GM11168 (cell line): ENCODE measurements around the gene TMPRSS3.

ENCODE experiments used
- in situ Hi-C: fragments of 300-500 bp; cut with MboI; formaldehyde crosslinking; loops from one replicate; pipeline ENCODE4 v1.12.0; 2022; ENCODE audit warnings: low sequenced_read_pairs; ENCODE audit not compliant: unreplicated experiment

Gene TMPRSS3

GRCh38 chr21:42341776-42342542 is 53.9 kb downstream of the TMPRSS3 start:
- in situ Hi-C loops: no loop called here

GRCh38 chr21:42340187-42341050 is 55.4 kb downstream of the TMPRSS3 start:
- in situ Hi-C loops: no loop called here

- in situ Hi-C loops: no loop called here
These were observed 56.8 kb downstream of the TMPRSS3 start for GRCh38 chr21:42338729-42339715.

- in situ Hi-C loops: no loop called here
These were observed 57.8 kb downstream of the TMPRSS3 start for GRCh38 chr21:42337830-42338728.

- in situ Hi-C loops: no loop called here
These were observed 58.6 kb downstream of the TMPRSS3 start for GRCh38 chr21:42337276-42337675.

DNA sequence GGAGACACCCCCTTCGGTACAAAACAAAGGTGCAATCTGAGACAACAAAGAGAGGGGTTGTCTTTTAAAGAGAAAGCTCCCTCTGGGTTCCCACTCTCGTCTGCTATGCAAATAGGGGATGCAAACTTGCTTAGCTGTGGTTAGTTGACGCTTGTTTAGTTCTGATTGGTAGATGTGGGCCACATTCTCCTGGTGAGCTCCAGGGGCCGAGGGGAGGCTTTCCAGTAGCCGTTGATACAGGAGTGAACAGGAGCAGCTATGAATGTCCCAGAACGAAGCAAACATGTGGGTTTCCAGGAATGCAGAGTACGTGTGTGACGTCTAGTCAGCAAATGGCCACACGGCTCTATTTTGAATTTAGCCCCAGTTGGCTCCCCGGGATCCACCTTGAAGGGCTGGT is 59.8 kb downstream of the TMPRSS3 start:
- in situ Hi-C loops: no loop called here

DNA sequence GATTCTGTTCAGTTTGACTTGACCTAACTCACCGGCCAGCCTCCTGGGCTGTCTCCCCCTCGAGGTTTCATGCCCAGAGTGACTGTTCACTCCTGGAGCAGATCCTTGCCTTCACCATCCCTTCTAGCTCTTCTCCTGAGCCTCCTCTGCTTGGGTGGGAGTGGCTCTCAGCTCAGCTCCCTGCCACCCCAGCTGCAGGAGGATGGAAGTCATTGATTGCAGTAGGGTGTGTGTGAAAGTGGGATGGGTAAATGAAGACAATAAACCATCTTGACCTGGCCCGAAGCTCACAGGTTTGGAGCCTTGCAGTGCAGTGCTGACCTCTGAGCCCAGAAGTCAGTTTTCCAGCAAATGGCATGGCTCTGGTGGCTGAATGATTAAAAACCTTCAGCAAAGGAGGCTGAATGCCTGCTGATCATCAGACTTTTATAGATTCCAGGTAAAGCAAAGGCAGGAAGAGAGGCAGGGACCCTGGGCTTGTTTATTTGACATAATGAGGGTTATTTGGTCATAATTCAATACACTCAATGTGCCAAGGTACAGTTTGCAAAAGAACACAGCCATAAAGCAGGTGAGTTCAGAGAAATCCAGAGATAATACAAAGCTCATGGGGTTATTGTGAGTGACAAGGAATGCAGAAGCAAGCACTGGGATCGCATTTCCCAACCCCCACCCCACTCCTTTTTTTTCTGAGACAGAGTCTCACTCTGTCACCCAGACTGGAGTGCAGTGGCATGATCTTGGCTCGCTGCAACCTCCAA is 63.1 kb downstream of the TMPRSS3 start:
- in situ Hi-C loops: no loop called here

DNA sequence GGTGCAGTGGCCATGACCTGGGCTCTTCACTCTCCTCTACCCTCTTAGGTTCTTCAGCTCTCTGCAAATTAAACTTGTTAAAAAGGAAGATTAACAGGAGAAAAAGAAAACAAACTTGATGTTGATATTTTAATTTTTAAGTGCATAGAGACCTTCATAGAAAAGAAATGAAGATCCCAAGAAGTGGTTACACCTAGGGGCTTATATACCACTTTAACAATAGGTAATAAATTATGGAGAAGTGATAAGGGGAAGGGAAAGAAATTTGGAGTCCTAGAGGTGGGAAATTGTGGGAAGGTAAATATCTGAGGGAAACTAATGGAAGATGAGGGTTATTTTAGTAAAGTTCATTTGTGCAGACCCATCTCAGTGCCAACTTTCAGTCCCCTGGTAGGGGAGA is 64.2 kb downstream of the TMPRSS3 start:
- in situ Hi-C loops: no loop called here

DNA sequence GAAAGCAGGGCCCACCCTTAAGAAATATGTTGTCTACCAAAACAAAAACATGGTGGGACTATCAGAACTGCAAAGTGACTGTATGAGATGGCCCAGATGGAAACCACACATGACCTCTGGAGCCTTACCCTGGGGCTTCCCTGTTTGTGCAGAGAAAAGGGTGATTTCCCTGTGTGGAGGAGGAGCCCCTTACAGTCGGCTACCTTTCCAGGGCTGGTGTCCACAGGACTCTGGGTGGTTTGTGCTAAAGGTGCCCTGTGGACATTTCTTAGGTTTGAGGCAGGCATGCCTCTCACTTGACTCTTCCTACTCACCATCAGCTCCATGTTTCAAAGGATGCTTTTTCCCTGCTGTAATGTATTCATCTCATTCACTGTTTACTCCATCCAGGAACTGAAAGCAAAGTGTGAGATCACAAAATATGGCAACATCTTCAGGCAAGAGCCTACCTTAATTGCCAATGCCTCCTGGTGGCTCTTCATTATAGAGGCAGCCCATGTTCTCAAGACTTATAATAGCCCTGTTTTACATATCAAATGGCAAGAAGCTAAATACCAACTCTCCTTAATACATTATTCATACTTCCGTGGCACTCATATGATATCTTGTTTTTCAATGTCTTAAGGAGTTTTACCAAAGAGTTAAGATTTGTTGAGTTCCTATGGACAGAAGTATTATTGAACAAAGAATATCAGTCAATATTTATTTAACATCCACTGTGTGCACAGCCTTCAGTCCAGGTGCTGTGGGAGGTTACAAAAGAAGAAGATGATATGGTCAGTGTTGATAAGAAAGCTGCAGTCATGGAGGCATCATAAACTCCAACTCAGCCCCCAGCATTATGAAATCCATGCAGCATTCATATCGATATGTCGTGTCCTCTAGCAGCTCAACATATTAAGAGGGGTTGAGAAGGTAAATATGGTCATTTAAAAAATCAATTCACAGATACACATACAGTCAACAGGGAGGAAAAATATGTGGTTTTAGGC is 65.2 kb downstream of the TMPRSS3 start:
- in situ Hi-C loops: no loop called here

DNA sequence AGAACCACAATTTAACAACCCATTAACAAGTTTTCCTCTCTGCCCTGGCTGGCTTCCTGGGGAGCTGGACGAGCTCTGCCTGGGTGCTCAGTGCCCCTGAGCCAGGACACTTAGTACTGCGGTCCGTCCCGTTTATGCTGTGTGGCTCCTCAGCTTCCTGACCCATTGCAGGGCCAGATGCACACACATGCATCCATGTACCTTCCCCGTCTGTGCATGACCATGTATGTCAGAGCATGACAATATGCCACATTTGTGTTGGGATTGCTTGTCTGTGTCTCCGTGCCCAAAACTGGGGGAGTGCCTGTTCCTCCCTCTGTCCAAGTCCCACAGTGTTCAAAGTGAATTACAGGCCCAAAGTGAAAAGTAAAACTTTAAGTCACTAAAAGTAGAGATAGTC is 71.0 kb downstream of the TMPRSS3 start:
- in situ Hi-C loops: no loop called here
